IPS DF 6.9 (cell line): ENCODE results near the gene TENT5D.
"Not testable (repeated sequence)": the region's sequence is repeated elsewhere in the genome, so short reads cannot be mapped to it uniquely, and the experiment has no call there.

Experiments
- DNase-seq: peaks from one replicate; pipeline ENCODE4 v3.0.0-alpha.2; 2013; ENCODE audit warnings: low read depth, low spot score
- H3K27ac ChIP-seq: one replicate; pipeline ENCODE4 v1.5.1; 2013; ENCODE audit warnings: low read length, control low read depth
- H3K27me3 ChIP-seq: 2 replicates; pipeline ENCODE4 v1.6.1; 2013; ENCODE audit warnings: mild to moderate bottlenecking, low read length; ENCODE audit not compliant: control insufficient read depth, insufficient read depth
- H3K36me3 ChIP-seq: 2 replicates; pipeline ENCODE4 v1.6.1; 2013; ENCODE audit warnings: low read length; ENCODE audit not compliant: control insufficient read depth, insufficient read depth
- H3K4me1 ChIP-seq: 2 replicates; pipeline ENCODE4 v1.6.1; 2013; ENCODE audit warnings: low read length; ENCODE audit not compliant: control insufficient read depth, insufficient read depth
- H3K4me3 ChIP-seq: 2 replicates; pipeline ENCODE4 v1.5.1; 2013; ENCODE audit warnings: mild to moderate bottlenecking, low read length
- H3K9me3 ChIP-seq: 2 replicates; pipeline ENCODE4 v1.6.1; 2013; ENCODE audit warnings: low read length, inconsistent platforms; ENCODE audit not compliant: control insufficient read depth, insufficient read depth
- WGBS: extraction: QIAGEN DNeasy Blood & Tissue Kit; methylation state at CpG from one replicate; pipeline ENCODE4 v1.1.7; 2013; ENCODE audit warnings: mixed read lengths, missing lambda C conversion rate; ENCODE audit not compliant: insufficient read length, insufficient coverage; 5-methylcytosine and 5-hydroxymethylcytosine counted together

TENT5D gene

GRCh38 chrX:80420147-80420546 is at the start of gene TENT5D:
TENT5D (plus strand) TSS chrX:80420447; CDS start chrX:80442540, 22,093 bp downstream.
- DNase-seq = no peak
- Histone ChIP-seq H3K27me3 (no peaks in the 10 kb centered on the region), H3K4me1 (no peaks in the 10 kb centered on the region), H3K27ac (no peak within 1 kb of the TSS), H3K36me3 (no peaks in the 10 kb centered on the region), H3K9me3 (no peaks in the 10 kb centered on the region), H3K4me3 (no peak within 1 kb of the TSS)

GRCh38 chrX:80385651-80386050 is 34.6 kb upstream of the TENT5D start:
- DNase-seq, H3K9me3 ChIP-seq, H3K27me3 ChIP-seq, H3K4me3 ChIP-seq, H3K27ac ChIP-seq, H3K36me3 ChIP-seq, H3K4me1 ChIP-seq: not testable (repeated sequence)
- WGBS = no CpG with 5 or more reads among the region's 1 CpG

- Histone ChIP-seq H3K4me1 (no peaks in the 10 kb centered on the region), H3K27ac (no peak overlapping the region), H3K27me3 (no peaks in the 10 kb centered on the region), H3K4me3 (no peak overlapping the region), H3K9me3 (no peaks in the 10 kb centered on the region), H3K36me3 (no peaks in the 10 kb centered on the region)
- DNase-seq = no peak
- WGBS = no CpG with 5 or more reads among the region's 1 CpG
These were observed 32.0 kb upstream of the TENT5D start for GRCh38 chrX:80388206-80388605.

- Histone ChIP-seq H3K36me3 (no peaks in the 10 kb centered on the region), H3K4me3 (no peak overlapping the region), H3K27ac (no peak overlapping the region), H3K9me3 (no peaks in the 10 kb centered on the region), H3K4me1 (no peaks in the 10 kb centered on the region), H3K27me3 (no peaks in the 10 kb centered on the region)
- no CpG with 5 or more reads among the region's 6 CpGs for WGBS
- DNase-seq = no peak
These were observed 8.2 kb upstream of the TENT5D start for GRCh38 chrX:80412042-80412441.

GRCh38 chrX:80423000-80423399 is 2.8 kb downstream of the TENT5D start:
- H3K4me3 ChIP-seq = no peak overlapping the region
- H3K9me3 ChIP-seq = no peaks in the 10 kb centered on the region
- H3K27ac ChIP-seq = no peak overlapping the region
- H3K36me3 ChIP-seq = no peaks in the 10 kb centered on the region
- no peak for DNase-seq
- no peaks in the 10 kb centered on the region for H3K27me3 ChIP-seq
- 100% methylated on average over 1 of the region's 3 CpGs for WGBS
- H3K4me1 ChIP-seq = no peaks in the 10 kb centered on the region

- Histone ChIP-seq H3K9me3 (no peaks in the 10 kb centered on the region), H3K36me3 (no peaks in the 10 kb centered on the region), H3K4me1 (no peaks in the 10 kb centered on the region), H3K27me3 (no peaks in the 10 kb centered on the region), H3K27ac (no peak overlapping the region), H3K4me3 (no peak overlapping the region)
- no CpG with 5 or more reads among the region's 2 CpGs for WGBS
- no peak for DNase-seq
These were observed 3.5 kb downstream of the TENT5D start for GRCh38 chrX:80423744-80424143.

DNA sequence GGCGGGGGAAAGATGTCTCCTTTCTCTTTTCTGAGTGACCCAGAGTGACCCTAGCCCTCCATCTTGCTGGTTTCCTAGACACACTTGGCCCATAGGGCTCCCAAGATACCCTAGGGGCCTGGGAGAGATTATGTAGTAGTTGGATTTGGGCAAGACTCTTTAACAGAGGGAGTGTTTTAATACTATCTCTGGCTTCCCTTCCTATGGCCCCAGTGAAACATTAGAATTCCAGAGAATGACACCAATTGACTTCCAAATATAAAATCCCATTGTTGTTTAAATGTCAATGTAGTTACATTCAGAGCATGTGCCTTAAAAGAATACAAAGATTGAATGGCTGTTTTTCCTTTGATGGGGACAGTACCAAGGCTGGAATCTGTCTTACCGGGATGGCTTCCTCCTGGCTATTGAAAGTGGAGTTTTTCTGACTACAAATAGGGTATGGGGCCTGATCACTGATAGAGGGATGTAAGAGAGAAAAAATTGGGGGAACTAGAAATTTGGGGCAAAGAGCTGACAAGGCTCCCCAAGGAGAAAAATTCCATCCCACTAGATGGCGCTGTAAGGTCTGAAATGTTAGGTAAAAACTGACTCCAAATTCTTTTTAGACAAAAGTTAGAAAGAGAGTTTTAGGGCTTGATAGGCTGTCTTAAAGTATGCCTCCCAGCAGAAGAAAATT is 10.7 kb downstream of the TENT5D start:
- H3K36me3 ChIP-seq = no peaks in the 10 kb centered on the region
- no peak overlapping the region for H3K27ac ChIP-seq
- WGBS = no CpG with 5 or more reads among the region's 3 CpGs
- H3K4me1 ChIP-seq = no peaks in the 10 kb centered on the region
- peak; percentile 1 for DNase-seq
- H3K27me3 ChIP-seq = no peaks in the 10 kb centered on the region
- no peak overlapping the region for H3K4me3 ChIP-seq
- H3K9me3 ChIP-seq = no peaks in the 10 kb centered on the region

DNA sequence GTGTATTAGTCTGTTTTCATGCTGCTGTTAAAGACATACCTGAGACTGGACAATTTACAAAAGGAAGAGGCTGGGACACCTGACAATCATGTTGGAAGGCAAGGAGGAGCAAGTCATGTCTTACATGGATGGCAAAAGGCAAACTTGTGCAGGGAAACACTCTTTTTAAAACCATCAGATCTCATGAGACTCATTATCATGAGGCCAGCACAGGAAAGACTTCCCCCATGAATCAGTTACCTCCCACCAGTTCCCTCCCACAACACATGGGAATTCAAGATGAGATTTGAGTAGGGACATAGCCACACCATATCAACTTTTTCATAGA is 11.2 kb downstream of the TENT5D start:
- Histone ChIP-seq H3K4me3 (no peak overlapping the region), H3K9me3 (no peaks in the 10 kb centered on the region), H3K4me1 (no peaks in the 10 kb centered on the region), H3K36me3 (no peaks in the 10 kb centered on the region), H3K27ac (no peak overlapping the region), H3K27me3 (no peaks in the 10 kb centered on the region)
- no peak for DNase-seq

DNA sequence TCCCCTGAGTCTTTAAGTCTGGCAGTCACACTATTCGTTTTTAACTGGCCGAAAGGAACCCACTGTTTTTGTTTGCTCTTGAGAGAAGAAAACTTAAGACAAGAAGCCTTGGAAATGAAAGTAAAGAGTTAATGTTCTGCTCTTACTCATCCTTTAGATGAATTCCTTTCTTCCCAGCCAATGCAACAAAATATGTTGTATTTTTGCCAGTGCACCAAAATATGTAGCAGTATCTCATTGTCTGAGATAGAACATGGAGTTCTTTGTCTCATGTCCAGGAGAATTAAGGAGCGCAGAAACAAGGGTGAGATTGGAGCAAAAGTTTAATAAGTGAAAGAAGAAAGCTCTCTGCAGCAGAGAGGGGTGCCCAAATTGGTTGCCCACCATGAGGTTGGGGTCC is 12.2 kb downstream of the TENT5D start:
- Histone ChIP-seq H3K27me3 (no peaks in the 10 kb centered on the region), H3K4me3 (no peak overlapping the region), H3K36me3 (no peaks in the 10 kb centered on the region), H3K9me3 (no peaks in the 10 kb centered on the region), H3K4me1 (no peaks in the 10 kb centered on the region), H3K27ac (no peak overlapping the region)
- WGBS = no CpG with 5 or more reads among the region's 3 CpGs
- DNase-seq = no peak

DNA sequence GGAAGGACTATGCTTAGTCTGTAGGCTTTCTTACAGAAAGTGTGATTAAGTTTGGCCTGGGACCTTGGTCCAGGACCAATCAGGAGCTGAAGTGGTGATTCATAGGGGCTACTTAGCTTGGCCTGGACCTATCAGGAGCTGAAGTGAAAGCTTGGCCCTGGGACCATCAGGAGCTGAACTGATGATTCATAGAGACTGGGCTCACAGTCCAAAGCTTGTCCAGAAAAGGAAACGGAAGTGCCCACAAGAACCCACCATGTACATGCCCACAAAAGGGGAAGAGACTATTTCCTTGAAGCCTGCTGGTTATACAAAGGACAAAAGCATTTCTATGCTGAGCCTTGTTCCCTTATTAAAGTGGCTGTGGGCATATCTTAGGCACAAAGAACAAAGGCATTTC is 12.6 kb downstream of the TENT5D start:
- WGBS = no CpG with 5 or more reads among the region's 1 CpG
- Histone ChIP-seq H3K27me3 (no peaks in the 10 kb centered on the region), H3K9me3 (no peaks in the 10 kb centered on the region), H3K36me3 (no peaks in the 10 kb centered on the region), H3K4me3 (no peak overlapping the region), H3K27ac (no peak overlapping the region), H3K4me1 (no peaks in the 10 kb centered on the region)
- DNase-seq = no peak

DNA sequence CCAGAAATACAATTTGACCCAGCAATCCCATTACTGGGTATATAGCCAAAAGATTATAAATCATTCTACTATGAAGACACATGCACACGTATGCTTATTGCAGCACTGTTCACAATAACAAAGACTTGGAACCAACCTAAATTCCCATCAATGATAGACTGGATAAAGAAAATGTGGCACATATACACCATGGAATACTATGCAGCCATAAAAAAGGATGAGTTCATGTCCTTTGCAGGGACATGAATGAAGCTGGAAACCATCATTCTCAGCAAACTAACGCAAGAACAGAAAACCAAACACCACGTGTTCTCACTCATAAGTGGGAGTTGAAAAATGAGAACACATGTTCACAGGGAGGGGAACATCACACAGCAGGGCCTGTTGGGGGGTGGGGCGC is 47.9 kb downstream of the TENT5D start:
- H3K27me3 ChIP-seq, H3K4me3 ChIP-seq, H3K4me1 ChIP-seq, H3K9me3 ChIP-seq, H3K36me3 ChIP-seq, H3K27ac ChIP-seq, DNase-seq: not testable (repeated sequence)
- no CpG with 5 or more reads among the region's 4 CpGs for WGBS
